ENCODE measurements around the gene DOK6.
A peak's percentile ranks its signal among the peaks of the same experiment; 100 is the strongest.

DOK6 gene

DNA sequence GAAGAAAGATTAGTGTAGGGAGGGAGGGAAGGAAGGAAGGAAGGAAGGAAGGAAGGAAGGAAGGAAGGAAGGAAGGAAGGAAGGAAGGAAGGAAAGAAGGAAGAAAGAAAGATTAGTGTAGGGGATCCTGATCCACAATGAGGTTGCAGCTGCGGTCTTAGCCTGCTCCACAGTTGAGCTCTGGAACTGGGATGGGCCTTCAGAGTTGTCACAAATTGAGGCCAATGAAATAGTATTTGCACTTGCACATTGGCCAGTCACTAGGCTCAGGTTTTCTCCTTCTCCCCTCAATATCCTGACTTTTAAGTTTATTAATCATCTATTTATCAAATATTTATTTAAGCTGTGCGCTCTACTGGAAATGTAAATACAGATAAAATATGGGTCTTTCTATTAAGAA lies 34.3 kb downstream of the DOK6 start:
- DNase-seq (ENCODE audit: low read depth in 3 of 3) = no peak

GRCh38 chr18:69444221-69444620 lies 43.5 kb downstream of the DOK6 start:
- DNase-seq (ENCODE audit: low read depth in 3 of 3) = no peak

DNA sequence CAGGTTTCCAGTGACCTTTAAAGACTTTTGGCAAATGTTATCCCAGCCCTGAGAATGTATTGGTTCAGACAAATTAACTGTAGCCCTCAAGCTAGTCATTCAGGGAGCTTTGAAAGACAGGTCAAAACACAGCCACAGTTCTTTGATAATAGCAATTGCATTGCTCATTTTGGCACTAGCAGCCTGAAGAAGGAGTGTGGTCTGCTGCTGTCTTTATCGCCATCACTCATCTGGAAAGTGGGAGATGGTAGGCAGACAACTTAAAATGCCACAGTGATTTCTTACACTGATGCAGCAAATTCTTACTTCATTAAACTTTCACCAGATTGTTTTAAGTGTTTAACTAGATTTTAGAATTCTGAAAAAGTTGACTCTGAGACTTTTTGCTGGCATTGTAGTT lies 47.2 kb downstream of the DOK6 start:
- no peak for DNase-seq (ENCODE audit: low read depth in 3 of 3)

DNA sequence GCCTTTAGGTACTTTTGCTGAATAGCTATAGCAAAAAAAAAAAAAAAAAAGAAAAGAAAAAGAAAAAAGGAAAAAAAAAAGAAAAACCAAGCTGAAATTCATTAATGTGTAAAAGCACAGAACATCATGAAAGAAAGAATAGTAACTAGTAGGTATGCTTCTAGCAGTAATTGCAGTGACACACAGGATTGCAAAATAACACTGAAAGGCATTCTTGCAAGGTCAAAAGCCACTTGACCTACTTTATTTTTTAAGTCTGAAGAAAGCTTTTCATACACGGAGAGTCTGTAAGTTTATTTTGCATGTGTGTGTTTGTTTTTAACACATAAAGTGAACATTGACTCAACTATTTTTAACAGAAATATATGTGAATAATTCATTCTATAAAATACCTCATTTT lies 54.4 kb downstream of the DOK6 start:
- no peak for DNase-seq (ENCODE audit: low read depth in 3 of 3)

DNA sequence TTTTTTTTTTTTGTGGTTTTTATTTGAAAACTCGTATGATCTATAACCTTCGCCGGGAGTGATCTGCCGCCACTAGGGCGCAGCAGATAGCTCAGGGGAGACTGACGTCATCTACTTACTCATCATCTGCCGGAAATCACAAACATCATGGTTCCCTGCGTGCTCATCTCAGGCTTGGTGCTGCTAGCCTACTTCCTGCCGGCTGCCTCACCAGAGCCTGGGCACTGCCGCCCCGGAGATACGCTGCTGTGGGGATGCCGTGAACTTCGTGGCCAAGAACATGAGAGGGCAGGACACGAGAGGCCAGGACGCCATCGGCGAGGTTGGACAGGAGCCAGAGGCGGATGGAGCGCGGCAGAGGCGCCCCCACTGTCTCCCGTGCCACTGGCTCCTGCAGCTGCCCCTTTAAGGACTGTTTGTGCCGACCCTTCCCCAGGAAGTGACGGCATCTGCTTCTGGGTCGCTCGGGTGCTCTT lies 68.8 kb downstream of the DOK6 start:
- peak; percentile 1 to 5 (median 3) for DNase-seq (ENCODE audit: low read depth in 3 of 3)

DNA sequence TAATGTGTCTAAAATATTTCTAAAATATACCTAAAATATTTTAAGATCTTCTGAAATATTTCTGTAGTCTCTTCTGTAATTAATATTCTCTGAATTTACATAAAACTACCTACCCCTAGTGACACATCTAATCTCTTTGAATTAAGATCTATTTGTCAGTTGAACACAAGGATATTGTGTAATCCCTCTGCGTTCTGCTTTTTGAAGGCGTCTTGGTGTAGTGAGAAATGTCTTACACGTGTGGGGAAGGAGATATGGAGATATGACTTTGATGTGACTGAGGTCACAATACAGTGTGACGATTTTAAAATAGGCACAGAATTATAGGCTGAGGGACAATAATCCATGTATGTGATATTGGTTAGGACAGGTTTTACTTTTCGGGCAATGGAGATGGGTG lies 79.8 kb downstream of the DOK6 start:
- no peak for DNase-seq (ENCODE audit: low read depth in 3 of 3)

GRCh38 chr18:69483574-69483973 lies 82.9 kb downstream of the DOK6 start:
- no peak for DNase-seq (ENCODE audit: low read depth in 3 of 3)

DNA sequence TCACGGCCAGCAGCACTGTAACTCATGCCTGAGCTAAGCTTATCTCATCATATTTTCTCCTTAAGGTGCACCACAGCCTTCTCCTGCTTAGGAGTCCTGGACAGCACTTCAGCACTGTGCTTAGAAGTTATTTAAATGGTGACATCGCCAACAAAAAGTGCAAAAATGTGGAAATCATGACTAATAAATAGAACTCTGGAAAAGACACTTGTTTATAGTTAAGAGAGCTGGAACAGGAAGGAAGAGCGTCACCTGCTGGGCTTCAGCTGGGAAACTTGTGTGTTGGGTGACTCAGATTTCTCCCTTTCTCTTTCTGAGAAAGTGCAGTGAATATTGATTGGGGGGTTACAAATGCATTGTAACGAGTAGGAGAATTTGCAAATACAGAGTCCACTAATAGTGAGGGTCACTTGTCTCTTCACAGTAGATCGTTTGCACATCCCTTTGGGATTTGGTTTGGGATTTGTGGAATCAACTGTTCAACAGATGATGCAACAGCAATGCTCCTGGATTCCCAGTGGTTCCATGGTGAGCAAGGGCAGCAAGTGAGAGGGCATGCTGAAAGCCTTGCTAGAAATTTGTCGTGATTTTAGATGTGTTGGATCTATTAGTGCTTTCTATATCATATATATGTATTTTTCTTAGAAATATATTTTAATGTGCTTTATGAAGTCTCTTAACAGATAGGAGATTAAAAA lies 84.2 kb downstream of the DOK6 start:
- DNase-seq (ENCODE audit: low read depth in 3 of 3) = no peak

- no peak for DNase-seq (ENCODE audit: low read depth in 3 of 3)
Measured at GRCh38 chr18:69487488-69488394, 87.1 kb downstream of the DOK6 start.

- no peak for DNase-seq (ENCODE audit: low read depth in 3 of 3)
Measured at GRCh38 chr18:69490072-69490471, 89.4 kb downstream of the DOK6 start.

DNA sequence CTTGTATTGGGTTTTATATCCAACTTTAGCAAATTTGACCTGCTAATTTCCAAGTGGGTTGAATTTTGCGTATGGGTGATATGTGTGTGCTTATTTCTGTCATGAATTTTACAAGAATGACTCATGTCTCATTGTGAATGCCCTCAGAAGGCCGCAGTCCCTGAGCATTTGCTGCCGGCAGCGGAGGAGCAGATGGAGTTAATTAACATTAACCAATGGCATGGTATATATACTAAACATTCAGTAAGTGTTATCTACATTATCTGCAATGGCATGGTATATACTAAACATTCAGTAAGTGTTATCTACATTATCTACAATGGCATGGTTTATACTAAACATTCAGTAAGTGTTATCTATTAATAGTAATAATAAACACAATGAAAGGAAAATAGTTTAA lies 90.1 kb downstream of the DOK6 start:
- DNase-seq (ENCODE audit: low read depth in 3 of 3) = no peak

- no peak for DNase-seq (ENCODE audit: low read depth in 3 of 3)
Measured at GRCh38 chr18:69491576-69491975, 90.9 kb downstream of the DOK6 start.

DNA sequence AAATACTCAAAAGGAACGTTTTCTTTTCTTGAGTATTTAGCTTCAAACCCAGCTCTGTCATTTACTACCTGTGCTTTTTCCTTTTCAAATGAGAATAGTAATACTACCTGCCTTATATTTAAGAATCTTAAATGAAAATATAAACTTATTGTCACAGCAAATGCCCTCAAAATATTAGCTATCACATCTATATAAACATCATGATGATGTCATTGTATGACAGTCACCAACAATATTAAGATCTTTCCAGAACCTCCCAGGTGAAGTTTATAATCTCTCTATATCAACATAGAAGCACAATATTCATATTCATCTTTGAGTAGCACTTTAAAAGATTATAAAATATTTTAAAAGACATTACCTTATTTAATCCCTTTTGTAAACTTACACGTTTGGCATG lies 92.2 kb downstream of the DOK6 start:
- no peak for DNase-seq (ENCODE audit: low read depth in 3 of 3)

DNA sequence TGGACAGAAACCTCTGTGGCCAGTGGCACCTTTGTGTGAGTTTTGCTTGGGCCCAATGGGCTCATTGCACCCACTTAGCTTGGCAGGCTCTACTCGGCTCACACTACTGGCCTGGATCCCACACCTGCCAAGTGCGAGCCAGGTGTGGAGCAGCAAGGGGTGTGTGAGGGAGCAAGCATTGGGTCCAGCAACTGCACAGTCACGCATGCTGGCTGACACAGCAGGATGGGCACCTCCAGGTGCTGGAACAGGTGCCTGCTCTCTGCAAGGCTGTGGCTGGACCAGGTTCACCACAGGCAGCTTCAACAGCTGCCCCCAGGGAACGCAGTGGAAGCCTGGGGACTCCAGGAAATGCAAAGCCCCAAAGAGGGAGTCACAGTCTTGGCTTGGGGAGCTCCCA lies 94.2 kb downstream of the DOK6 start:
- DNase-seq (ENCODE audit: low read depth in 3 of 3) = no peak

DNA sequence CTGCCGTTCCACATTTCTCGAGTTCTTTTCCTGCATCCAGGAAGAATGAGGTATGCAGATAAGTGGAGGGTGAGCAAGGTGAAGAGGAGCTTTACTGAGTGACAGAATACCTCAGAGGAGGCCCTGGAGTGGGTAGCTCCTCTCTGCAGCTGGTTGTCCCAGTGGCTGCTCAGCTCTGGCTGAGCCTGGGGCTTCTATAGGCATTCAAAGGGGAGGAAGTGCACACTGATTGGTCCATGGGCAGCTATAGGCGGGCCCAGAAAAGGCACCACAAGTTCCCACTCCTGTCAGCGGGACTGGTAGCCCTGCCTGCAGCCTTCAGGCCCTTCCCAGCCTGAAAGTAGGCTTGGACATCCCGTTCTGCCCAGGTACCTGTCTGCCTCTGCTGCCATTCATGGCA lies 94.7 kb downstream of the DOK6 start:
- DNase-seq (ENCODE audit: low read depth in 3 of 3) = no peak

- DNase-seq (ENCODE audit: low read depth in 3 of 3) = no peak
Measured at GRCh38 chr18:69495841-69496533, 95.3 kb downstream of the DOK6 start.

DNA sequence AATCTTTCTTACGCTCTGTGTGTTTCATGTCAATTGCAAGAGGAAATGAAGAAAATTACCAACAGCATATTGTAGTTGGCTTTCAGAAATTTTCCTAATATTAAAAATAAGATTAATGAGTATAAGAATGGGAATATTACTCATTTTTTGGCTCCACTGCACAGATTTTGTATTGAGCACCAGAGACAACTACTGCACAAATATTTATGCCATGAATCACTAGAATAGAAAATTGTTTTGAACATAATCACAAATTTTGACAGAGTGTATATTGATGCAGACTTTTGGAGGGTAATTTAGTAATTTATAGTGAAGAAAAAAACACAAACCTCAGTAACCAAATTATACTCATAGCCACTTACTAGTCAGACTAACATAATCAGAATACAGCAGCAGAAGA lies 118.3 kb downstream of the DOK6 start:
- DNase-seq (ENCODE audit: low read depth in 3 of 3) = no peak

DNA sequence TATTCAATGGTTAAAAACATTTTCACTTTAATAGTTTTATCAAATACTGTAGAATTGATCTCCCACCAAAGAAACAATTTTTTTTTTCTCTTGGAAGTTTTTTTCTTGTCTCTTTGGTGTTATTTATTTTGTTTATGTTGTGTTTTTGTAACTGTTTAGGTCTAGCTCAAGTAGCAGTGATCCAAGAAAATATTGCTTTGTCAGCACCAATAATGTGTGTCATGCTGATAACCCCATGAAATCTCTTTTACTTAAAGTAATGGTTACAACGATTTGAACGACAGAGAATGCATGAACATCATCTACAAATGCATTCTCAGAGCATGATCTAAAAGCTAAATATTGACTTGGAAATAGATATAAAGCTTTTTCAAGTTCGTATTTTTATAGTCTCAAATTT lies 122.9 kb downstream of the DOK6 start:
- DNase-seq (ENCODE audit: low read depth in 3 of 3) = no peak

- no peak for DNase-seq (ENCODE audit: low read depth in 3 of 3)
Measured at GRCh38 chr18:69528435-69528834, 127.7 kb downstream of the DOK6 start.

DNA sequence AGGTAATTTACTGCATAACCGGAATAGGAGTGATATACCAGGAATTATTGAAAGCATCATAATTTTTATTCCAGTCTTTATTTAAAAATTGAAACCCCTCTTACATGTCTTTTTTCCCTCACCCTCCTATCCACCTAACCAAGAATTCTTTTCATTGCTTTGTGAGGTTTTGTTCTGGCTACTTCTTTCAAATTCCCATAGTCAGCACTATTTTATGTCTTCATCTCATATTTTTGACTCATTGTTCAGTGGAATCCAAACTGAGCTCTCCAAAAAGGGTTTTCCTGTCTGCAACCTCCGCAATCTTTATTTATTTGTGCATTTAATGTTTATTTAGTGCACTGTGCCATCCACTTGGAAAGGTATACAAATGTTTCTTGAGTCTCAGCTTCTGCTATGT lies 128.5 kb downstream of the DOK6 start:
- no peak for DNase-seq (ENCODE audit: low read depth in 3 of 3)

DNA sequence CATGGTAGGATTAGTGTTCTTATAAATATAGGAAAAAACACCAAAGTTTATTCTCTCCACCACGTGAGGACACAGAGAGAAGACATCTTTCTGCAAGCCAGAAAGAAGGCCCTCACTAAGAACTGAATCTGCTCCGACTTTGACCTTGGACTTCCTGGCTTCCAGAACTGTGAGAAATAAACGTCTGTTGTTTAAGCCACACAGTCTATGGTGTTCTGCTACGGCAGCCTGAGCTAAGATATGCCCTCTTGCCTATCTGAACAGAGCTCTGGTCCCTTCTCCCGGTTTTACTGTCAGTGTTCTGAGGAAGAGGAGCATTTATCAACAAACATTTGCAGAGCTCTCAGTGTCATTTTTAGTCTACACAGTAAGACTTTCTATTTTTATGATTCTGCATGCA lies 131.3 kb downstream of the DOK6 start:
- DNase-seq (ENCODE audit: low read depth in 3 of 3) = no peak

GRCh38 chr18:69537183-69537582 lies 136.5 kb downstream of the DOK6 start:
- DNase-seq (ENCODE audit: low read depth in 3 of 3) = no peak

- no peak for DNase-seq (ENCODE audit: low read depth in 3 of 3)
Measured at GRCh38 chr18:69538849-69539248, 138.2 kb downstream of the DOK6 start.

All from stimulated activated CD4-positive, alpha-beta T cell treated with anti-CD3 and anti-CD28 coated beads, TNF-alpha, amount 100 ng/mL, for 4 hours (primary cell).